HG03469 (cell line): ENCODE data around the gene FANCG.
A peak's percentile ranks its signal among the peaks of the same experiment; 100 is the strongest.

Experiments used
- ATAC-seq: cut with Tn5 transposase; IDR thresholded peaks from one replicate; pipeline ENCODE4 v1.9.1; 2021; ENCODE audit warnings: mild to moderate bottlenecking, moderate library complexity, moderate number of reproducible peaks; ENCODE audit not compliant: unreplicated experiment

Gene FANCG

GRCh38 chr9:35079426-35080341, at the start of gene FANCG:
FANCG (minus strand) TSS chr9:35079942; CDS start chr9:35079524, 418 bp downstream.
- ATAC-seq = peak; percentile 81

GRCh38 chr9:35116898-35117551, 37.3 kb upstream of the FANCG start:
- peak; percentile 44 for ATAC-seq

DNA sequence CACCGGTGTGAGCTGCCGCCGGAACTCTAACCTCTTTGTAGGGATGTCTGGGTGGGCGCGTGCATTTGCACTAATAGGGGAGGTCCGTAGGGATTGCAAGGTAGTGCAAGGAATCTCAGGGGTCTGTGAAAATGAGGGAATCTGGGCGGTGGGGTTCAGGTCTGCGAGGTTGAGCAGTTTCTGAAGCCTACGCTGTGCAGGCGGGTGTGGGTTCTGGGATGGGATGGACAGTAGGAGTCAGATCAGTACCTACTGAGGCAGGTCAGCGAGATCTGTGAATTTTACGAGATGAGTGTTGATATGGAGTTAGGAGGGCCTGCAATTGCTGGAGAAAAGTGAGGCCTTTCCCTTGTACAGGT, 36.8 kb upstream of the FANCG start:
- no peak for ATAC-seq

DNA sequence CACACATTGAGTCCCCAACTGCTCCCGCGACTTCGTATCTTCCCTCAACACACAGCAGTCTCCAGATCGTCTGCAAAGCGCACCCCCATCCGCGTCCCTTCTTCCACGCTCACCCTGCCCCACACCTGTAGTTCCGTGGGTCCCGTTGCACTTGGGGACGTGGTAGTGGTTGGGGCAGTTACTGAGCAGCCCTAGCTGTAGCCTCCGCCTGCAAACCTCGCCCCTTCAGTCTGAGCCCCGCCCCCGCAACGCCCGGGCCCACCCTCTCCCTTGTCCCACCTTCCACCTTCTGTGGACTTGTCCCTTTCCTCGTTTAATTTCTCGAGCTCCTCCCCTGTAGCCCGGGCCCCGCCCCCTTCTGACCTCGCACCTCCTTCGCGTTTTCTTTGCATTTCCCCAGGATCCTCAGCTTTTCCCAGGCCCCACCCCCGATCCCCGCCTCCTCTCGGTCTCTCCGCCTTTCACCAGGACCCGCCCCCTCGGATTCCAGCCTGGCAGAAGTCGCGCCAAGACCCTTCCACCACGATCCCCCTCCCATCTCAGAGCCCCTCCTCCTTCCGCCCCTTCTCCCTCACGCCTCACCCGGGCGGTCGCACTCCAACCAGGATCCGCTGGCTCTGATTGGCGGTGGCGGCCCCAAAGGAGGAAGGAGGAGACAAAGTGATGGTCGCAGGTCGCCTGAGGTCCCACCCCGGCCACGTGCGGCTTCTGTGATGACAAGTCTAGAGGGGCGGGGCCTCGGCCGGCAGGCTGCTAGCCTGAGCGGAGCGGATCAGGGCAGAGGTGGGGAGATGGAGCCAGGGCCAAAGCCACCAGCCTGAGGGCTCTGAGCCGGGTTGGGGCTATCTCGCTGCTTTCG, 36.2 kb upstream of the FANCG start, which contains the start of gene ATOSB:
Gene ATOSB (minus strand): TSS at position 183 of the 859 bp plus-strand sequence. CDS start 7,588 bp downstream, outside the sequence.
- ATAC-seq = peak; percentile 36

GRCh38 chr9:35114840-35115628, 35.3 kb upstream of the FANCG start:
- no peak for ATAC-seq

- no peak for ATAC-seq
These were observed 34.5 kb upstream of the FANCG start for GRCh38 chr9:35114113-35114839.

DNA sequence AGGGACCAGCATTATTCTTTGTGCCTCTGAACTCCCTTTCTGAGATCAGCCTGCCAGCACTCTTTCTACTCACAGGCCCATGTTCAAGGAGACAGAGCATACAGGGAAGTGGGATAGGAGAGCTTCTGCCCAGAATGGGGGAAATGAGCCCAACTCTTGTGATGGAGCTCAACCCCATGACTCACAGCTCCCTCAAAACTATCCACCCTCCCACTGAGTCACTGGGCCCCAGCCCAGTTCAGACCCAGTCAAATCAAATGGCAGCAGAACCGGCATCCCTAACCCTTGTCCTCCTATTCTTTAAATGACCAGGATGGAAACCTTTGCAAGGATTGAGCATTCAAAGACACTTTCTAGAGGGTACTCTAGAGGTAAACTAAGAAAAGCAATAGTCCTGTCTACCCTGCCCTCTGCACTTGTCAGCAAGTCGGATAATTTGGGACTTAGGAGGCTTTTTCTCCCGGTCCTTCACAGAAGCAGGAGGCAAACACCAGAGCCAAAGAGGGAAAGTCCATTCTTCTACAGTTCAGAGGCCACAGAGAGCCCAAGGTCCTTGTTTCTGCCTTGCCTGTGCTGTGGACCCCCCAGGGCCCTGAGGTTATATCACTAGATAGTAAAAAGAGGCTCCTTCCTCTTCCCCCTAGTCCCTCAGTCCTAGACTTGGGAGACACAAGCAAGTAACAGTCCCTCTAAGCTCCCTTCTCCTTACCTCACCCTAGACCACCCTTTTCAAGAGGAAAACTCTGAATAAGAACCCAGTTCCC, 32.7 kb upstream of the FANCG start:
- no peak for ATAC-seq

DNA sequence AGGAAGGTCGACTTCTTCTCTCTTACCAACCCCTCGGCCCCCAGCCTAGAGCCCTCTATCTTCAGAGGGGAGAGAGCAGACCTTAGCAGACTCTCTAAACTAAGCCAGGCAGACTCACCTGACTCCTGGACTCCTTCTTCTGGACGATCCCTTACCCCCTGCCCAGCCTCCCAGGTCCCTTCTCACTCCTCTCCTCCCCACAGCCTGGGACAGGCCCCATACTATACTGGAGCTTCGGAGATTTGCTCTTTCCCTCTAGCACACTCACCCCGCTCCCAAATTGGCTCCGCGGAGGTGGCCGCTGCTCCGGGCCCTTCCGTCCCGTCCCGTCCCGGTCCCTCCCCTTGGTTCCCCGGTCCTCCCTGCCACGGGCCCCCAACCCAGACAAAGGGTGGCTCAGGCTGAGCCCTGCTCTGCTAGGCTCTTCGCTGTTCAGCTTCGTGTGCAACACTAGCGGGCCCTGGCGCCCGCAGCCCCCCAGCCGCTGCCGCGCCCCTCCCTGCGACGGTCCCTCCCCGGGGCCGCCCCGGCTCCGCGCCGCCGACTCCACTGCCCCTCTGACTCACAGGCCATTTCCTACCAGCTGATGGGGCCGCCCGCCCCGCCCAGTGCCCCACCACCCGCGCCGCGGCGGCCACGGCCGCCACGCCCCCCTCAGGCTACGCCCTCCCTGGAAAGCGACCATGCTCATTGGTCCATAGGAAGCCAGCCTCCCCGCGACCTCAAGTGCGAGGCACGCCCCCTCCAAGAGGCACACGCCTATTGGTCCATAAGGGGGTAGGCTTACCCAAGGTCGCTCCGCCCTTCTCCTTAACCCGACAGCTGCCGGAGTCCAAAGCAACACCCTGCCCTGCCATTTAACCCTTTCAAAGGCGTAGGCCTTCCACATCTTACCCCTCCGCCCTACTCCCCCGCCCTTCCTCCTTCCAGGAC, 31.5 kb upstream of the FANCG start:
- peak; percentile 48 for ATAC-seq

DNA sequence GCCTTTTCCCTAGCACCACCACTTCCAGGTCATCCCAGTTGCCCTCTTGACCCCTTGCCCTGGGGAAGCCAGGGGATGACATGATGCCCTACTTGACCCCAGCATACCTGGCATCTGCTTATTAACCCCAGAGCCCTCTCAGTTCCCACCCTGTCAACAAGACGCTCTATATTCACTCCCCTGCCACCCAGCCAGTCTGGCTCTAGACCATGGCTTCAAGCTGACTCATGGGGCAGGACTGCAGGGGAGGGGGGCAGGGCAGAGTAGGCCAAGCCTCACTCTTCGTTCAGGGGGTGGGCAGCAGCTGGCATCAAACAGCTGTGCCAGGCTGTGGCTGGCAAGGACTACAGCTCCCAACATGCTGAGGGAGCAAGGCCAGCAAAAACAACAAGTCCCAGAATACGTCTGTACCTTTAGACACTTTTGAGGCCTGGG, 30.6 kb upstream of the FANCG start:
- ATAC-seq = no peak

DNA sequence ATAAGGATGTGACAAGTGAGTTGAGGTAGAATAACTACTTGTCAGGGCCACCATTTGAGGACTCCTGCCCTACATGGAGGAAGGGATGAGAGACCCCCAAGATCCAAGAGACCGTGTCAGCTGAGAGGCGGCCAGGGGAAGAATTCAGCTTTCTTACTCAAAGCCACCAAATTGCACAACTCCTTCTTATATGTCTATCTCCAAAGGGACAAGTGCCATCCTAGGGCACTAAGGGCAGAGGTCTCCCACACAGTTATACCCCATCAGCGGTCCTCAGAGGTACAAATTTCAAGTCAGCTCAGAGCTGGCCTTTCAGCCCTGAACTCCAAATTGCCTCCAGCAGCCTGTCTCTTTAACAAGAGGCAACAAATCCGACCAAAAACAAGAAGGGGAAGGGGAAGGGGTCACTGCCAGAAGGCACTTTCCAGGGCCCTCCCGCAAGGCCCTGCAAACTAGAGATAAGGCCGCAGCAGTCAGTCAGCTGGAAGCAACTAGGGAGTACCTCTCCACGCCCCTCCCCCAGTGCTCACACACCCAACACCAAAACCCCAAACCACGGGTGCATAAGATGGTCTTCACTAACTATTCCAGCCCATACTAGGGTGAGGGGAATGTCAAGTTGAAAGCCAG, 29.3 kb upstream of the FANCG start:
- ATAC-seq = no peak

- ATAC-seq = no peak
These were observed 28.7 kb upstream of the FANCG start for GRCh38 chr9:35108461-35108860.

DNA sequence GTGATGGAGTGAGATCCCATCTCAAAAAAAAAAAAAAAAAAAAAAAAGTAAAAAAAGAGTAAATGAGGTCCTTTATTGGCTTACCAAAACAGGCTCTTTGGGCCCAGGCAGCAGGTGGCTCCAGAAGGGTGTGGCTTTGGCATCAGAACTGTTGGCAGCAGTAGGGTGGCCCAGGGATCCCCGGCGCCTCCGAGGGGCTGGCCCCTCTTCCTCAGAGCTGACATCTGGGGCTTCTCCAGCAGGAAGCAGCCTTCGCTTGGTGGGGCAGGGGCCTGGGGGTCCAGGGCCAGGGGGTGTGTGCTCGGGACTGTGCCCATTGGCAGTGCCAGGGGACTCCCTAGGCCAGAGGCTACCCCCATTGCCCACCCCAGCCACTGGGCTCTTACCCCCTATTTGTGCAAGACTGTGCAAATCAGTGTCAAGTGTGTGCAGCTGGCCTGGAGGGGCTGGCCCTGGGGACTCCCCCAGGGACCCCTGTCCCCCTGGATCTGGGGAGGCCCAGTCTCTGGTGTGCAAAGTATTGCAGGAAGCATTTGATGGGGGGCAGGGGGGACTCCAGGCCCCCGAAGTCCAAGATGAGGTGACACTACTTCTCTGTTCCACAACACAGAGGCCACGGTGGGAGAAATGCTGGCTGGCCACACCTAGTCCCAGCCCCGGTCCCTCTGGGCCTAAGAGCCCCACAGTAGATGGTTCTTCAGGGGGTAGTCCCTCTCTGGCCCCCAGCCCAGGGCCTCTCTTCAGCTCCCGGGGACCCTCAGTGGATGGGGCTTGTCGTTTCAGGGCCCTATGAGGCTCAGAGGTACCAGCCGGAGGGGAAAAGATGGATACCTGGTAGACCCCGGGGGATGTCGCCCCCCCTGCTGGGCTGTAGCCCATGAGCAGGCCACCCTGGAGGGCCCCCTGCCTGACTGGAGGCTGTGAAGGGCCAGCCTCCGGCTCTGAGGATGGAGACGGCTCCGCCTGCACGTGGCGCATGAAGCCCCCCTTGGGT, 27.9 kb upstream of the FANCG start:
- ATAC-seq = no peak

GRCh38 chr9:35106343-35106730, 26.6 kb upstream of the FANCG start:
- no peak for ATAC-seq

GRCh38 chr9:35105571-35106342, 26.0 kb upstream of the FANCG start:
- ATAC-seq = no peak

DNA sequence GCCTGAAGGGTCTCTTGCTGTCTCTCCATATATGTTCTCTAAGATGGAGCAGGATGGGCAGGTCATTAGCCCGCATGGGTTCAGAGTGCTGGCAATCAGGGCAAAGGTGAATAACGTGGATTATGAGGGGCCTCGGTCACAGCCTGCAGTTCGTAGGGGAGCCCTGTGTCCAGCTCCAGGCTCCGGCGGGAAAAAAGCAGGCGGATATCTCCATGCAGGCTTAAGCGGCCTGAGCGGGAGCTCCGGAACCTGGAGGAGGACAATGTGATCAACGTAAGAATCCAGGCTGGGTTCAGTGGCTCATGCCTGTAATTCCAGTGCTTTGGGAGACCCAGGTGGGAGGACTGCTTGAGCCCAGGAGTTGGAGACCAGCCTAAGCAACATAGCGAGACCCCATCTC, 25.4 kb upstream of the FANCG start:
- no peak for ATAC-seq
